Muscle of leg (tissue), 11 donors: ENCODE measurements around the gene LONP2. TPM values are rescaled to one million over a fixed set of nuclear protein-coding genes. Genes with fewer than 3 reads are reported as not detected.
A peak's percentile ranks its signal among the peaks of the same experiment; 100 is the strongest.

Source experiments
- DNase-seq: peaks from one replicate; pipeline ENCODE4 v3.0.0; 2013
- H3K27ac ChIP-seq: one replicate; pipeline ENCODE4 v1.5.1; 2013; ENCODE audit warnings: mild to moderate bottlenecking, low read length, control low read depth
- H3K27me3 ChIP-seq: one replicate; pipeline ENCODE4 v1.6.1; 2013; ENCODE audit warnings: low read length; ENCODE audit not compliant: control insufficient read depth, insufficient read depth
- H3K36me3 ChIP-seq: one replicate; pipeline ENCODE4 v1.6.1; 2013; ENCODE audit warnings: low read length; ENCODE audit not compliant: control insufficient read depth, insufficient read depth
- H3K4me1 ChIP-seq: one replicate; pipeline ENCODE4 v1.6.1; 2013; ENCODE audit warnings: low read length; ENCODE audit not compliant: control insufficient read depth, insufficient read depth
- H3K4me3 ChIP-seq: one replicate; pipeline ENCODE4 v1.5.1; 2013; ENCODE audit warnings: low read length, control low read depth
- H3K9me3 ChIP-seq: replicated peaks from 2 replicates; pipeline ENCODE4 v1.6.1; 2013; ENCODE audit warnings: low read depth, low read length; ENCODE audit not compliant: control insufficient read depth
- WGBS: methylation state at CpG from one replicate; pipeline ENCODE4 v1.1.5; 2013; ENCODE audit warnings: missing lambda C conversion rate; ENCODE audit not compliant: insufficient coverage; 5-methylcytosine and 5-hydroxymethylcytosine counted together
- polyA plus RNA-seq, 8 donors: library from polyadenylated mRNA; unstranded; fragments of 120-200 nt; gene quantifications; one replicate each; pipeline versions ENCODE4 v1.2.1 to v1.2.3, GENCODE V29; 2013; ENCODE audit warnings: inconsistent platforms in 1 of 8, low replicate concordance in 1 of 8; ENCODE audit not compliant: insufficient read length in 8 of 8, insufficient read depth in 1 of 8
- total RNA-seq: library from RNA; stranded (reverse); fragments of 120-200 nt; gene quantifications from one replicate; pipeline ENCODE4 v1.2.4, GENCODE V29; 2013

Gene LONP2
- total and polyA plus RNA-seq, 9 donors = 33.8 to 49.3 (median 40.3) TPM

GRCh38 chr16:48284772-48285409 lies 40.8 kb downstream of the LONP2 start:
- H3K9me3 ChIP-seq = peaks cover 17% of the 10 kb centered on the region
- no peaks in the 10 kb centered on the region for H3K27me3 ChIP-seq
- peaks cover 22% of the 10 kb centered on the region for H3K36me3 ChIP-seq
- no peak overlapping the region for H3K27ac ChIP-seq
- DNase-seq = no peak
- WGBS = 100% methylated on average over 1 of the region's 4 CpGs
- no peak overlapping the region for H3K4me3 ChIP-seq
- no peaks in the 10 kb centered on the region for H3K4me1 ChIP-seq

DNA sequence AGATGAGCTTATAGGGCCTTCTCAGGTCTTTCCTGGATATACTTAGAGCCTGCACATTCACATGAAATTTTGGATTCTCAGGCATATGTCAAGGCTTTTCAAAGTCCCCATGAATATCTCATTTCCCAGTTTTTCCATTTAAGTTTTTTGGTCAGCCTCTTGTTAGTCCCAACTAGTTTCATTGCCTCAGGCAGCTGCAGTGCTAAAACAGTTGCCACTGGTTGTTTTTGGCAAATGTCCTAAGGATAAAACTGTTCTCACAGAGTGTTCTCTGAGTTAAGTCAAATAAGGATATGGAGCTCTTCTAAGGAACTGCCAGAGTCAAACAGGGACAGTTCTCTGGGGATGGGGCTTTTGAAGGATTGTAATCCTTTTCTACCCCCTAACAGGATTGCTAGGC lies 43.1 kb downstream of the LONP2 start:
- H3K4me3 ChIP-seq = no peak overlapping the region
- H3K4me1 ChIP-seq = no peaks in the 10 kb centered on the region
- H3K9me3 ChIP-seq = peaks cover 17% of the 10 kb centered on the region
- peaks cover 28% of the 10 kb centered on the region for H3K36me3 ChIP-seq
- no peak for DNase-seq
- H3K27me3 ChIP-seq = no peaks in the 10 kb centered on the region
- no peak overlapping the region for H3K27ac ChIP-seq

DNA sequence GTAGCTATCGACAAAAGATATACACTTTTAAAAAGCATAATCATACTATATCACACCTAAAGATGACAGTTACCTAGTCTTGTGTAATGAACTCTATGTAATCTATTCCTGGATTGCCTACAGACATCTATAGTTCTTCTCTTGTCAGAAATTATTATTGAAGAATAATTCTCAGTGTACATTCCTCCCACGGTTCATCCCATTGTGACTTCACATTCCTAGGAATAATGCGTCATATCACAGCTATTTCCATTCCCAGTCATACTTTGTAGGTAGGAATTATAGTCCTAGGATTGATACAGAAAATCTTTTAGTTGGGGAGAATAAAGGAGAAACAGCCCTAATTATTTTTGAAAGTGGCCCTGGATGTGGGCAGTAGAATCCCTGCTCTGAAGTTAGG lies 47.2 kb downstream of the LONP2 start:
- no peak overlapping the region for H3K4me3 ChIP-seq
- H3K27ac ChIP-seq = no peak overlapping the region
- H3K27me3 ChIP-seq = no peaks in the 10 kb centered on the region
- H3K4me1 ChIP-seq = no peaks in the 10 kb centered on the region
- peaks cover 14% of the 10 kb centered on the region for H3K9me3 ChIP-seq
- DNase-seq = no peak
- H3K36me3 ChIP-seq = peaks cover 33% of the 10 kb centered on the region
- no CpG with 5 or more reads among the region's 3 CpGs for WGBS

- H3K27ac ChIP-seq = no peak overlapping the region
- no peak for DNase-seq
- no peaks in the 10 kb centered on the region for H3K4me1 ChIP-seq
- H3K9me3 ChIP-seq = peaks cover 10% of the 10 kb centered on the region
- no peak overlapping the region for H3K4me3 ChIP-seq
- H3K36me3 ChIP-seq = peaks cover 34% of the 10 kb centered on the region
- H3K27me3 ChIP-seq = no peaks in the 10 kb centered on the region
- WGBS = 85% methylated on average over 2 of the region's 4 CpGs
Measured at GRCh38 chr16:48291754-48292153, 47.7 kb downstream of the LONP2 start.

- Histone ChIP-seq H3K9me3 (peaks cover 3% of the 10 kb centered on the region), H3K36me3 (peaks cover 34% of the 10 kb centered on the region), H3K4me3 (no peak overlapping the region), H3K4me1 (no peaks in the 10 kb centered on the region), H3K27ac (no peak overlapping the region), H3K27me3 (no peaks in the 10 kb centered on the region)
- WGBS = 100% methylated on average over 2 of the region's 2 CpGs
- peak; percentile 8 for DNase-seq
Measured at GRCh38 chr16:48292452-48292851, 48.4 kb downstream of the LONP2 start.

- Histone ChIP-seq H3K27me3 (no peaks in the 10 kb centered on the region), H3K36me3 (peaks cover 43% of the 10 kb centered on the region), H3K9me3 (no peaks in the 10 kb centered on the region), H3K4me1 (no peaks in the 10 kb centered on the region), H3K27ac (no peak overlapping the region), H3K4me3 (no peak overlapping the region)
- no peak for DNase-seq
- no CpG with 5 or more reads among the region's 1 CpG for WGBS
Measured at GRCh38 chr16:48294724-48295123, 50.6 kb downstream of the LONP2 start.

- no peak overlapping the region for H3K27ac ChIP-seq
- no peaks in the 10 kb centered on the region for H3K4me1 ChIP-seq
- no peaks in the 10 kb centered on the region for H3K9me3 ChIP-seq
- H3K27me3 ChIP-seq = no peaks in the 10 kb centered on the region
- WGBS = no CpG with 5 or more reads among the region's 1 CpG
- DNase-seq = peak; percentile 18
- H3K4me3 ChIP-seq = no peak overlapping the region
- H3K36me3 ChIP-seq = peaks cover 38% of the 10 kb centered on the region
Measured at GRCh38 chr16:48295488-48296281, 51.6 kb downstream of the LONP2 start.

- Histone ChIP-seq H3K4me1 (no peaks in the 10 kb centered on the region), H3K4me3 (no peak overlapping the region), H3K27me3 (no peaks in the 10 kb centered on the region), H3K36me3 (peaks cover 41% of the 10 kb centered on the region), H3K27ac (peak overlapping the region; percentile 20), H3K9me3 (no peaks in the 10 kb centered on the region)
- 50% methylated on average over 1 of the region's 4 CpGs for WGBS
- DNase-seq = no peak
Measured at GRCh38 chr16:48299471-48299870, 55.4 kb downstream of the LONP2 start.

DNA sequence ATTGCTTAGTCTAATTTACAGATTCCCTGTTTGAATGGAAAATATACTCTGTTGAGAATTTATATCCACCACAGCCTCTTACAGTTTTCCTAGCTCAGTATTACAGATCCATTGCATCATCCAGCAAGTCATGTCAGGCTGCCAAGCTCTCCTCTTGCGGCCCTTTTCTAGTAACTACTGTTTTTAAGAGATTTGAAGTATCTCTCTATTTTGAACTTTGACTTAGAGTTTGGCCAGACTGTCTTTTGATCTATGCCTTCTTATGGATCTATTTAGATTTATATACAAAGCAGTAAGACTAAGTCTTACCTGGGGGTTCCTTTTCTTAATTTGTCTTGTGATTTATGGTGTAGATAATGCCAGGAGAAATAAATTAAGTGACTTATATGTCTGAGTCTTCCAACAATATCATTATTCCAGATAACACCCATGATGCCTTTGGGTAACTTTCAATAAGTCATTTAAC lies 56.3 kb downstream of the LONP2 start:
- no peaks in the 10 kb centered on the region for H3K4me1 ChIP-seq
- WGBS = no CpG with 5 or more reads among the region's 1 CpG
- H3K36me3 ChIP-seq = peaks cover 48% of the 10 kb centered on the region
- H3K9me3 ChIP-seq = no peaks in the 10 kb centered on the region
- no peak overlapping the region for H3K27ac ChIP-seq
- H3K27me3 ChIP-seq = no peaks in the 10 kb centered on the region
- DNase-seq = peak; percentile 79
- no peak overlapping the region for H3K4me3 ChIP-seq

GRCh38 chr16:48308535-48308934 lies 64.4 kb downstream of the LONP2 start:
- DNase-seq = no peak
- no peaks in the 10 kb centered on the region for H3K27me3 ChIP-seq
- no peak overlapping the region for H3K27ac ChIP-seq
- H3K4me3 ChIP-seq = no peak overlapping the region
- no peaks in the 10 kb centered on the region for H3K4me1 ChIP-seq
- peaks cover 28% of the 10 kb centered on the region for H3K36me3 ChIP-seq
- peaks cover 22% of the 10 kb centered on the region for H3K9me3 ChIP-seq
- no CpG with 5 or more reads among the region's 7 CpGs for WGBS
